HG03378 (cell line): ENCODE data around the gene SMIM10L1.

ENCODE experiments used
- ATAC-seq: cut with Tn5 transposase; IDR thresholded peaks from one replicate; pipeline ENCODE4 v1.9.1; 2021; ENCODE audit warnings: mild to moderate bottlenecking, moderate library complexity; ENCODE audit not compliant: unreplicated experiment

SMIM10L1 gene

DNA sequence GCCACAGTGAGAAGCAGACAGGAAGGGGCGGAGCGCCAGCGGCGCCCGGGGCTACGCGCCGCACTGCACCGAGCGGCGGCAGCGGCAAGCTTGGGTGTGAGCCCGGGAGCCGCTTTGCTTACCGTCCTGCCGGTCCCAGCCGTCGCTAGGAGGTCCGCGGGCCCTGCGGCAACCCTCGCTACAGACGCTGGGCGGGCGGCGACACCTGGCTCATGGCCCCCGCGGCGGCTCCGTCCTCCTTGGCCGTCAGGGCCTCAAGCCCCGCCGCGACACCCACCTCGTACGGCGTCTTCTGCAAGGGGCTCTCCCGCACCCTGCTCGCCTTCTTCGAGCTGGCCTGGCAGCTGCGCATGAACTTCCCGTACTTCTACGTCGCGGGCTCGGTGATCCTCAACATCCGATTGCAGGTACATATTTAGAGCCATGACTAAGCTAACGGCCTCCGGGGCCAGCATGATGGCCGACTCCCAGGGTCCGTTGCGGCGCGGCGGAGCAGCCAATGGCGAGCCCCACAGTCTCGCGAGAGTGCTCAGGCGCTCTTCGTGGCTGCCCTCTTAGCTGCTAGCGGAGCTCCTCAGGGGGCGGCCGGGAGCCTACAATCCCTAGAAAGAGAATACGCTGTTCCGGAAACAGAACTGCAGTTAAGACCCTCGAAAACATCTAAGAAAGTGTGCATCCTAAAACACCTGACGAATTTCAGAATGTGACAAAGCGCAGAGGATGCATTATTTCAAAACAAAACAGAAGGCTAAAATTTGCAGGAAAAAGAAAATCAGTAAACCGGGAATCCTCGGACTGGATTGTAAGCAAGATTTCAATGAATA lies at the start of gene SMIM10L1:
Gene SMIM10L1 (plus strand): TSS at position 50 of the 824 bp plus-strand sequence. CDS start 163 bp downstream, at position 213.
- ATAC-seq, result peak; percentile 90

DNA sequence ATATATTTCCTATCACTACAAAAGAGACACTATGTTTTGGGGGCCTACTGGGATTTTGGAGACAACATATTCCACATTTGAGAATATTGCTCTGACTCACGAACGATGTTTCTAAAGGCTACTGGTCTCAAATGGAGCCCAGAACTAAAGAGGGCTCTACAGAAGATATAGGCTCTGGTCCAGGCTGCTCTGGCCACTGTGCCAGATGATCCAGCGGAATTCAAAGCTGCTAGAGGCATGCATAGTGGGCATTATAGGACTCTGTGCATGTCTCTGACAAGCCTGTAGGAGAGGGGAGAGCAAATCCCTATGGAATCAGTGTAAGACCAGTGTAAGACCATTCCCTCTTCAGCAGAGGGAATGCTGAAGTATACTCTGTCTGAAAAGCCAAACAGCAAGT lies 40.6 kb upstream of the SMIM10L1 start:
- ATAC-seq, result no peak

DNA sequence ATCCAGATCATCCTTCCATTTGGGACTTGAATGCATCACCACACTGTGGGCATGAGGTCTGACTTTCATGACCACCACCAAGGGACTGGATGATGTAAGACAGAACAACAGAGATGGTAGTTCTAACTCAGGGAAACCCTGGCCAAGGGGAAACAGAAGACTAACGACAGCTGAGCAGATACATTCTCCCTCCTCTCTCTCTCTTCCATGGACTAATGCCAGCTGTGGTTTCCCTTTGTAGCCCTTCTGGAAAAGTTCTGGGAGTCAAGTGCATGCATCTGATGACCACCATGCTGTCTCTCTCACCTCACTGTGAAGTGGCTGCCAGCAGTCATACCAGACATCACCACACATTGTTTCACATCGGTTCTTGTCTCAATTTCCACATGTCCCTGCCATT lies 40.0 kb upstream of the SMIM10L1 start:
- ATAC-seq, result no peak

DNA sequence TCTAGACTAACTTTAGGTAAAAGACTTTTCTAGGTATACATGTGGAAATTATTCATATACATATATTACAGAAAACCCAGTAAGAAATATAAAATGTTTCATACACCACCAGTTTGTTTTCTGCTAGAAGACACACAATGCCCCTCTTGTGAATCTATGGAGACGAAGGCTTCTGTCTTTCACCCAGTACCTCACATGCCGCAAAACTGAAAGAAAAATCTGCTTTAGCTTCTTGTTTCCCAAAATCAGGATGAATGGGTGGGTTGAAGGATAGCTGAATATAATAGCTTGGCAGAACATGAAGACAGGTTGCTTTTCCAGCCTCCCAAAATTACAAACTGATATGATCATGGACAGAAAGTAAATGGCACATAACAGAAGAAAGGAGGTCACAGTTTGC lies 37.8 kb upstream of the SMIM10L1 start:
- ATAC-seq, result no peak

DNA sequence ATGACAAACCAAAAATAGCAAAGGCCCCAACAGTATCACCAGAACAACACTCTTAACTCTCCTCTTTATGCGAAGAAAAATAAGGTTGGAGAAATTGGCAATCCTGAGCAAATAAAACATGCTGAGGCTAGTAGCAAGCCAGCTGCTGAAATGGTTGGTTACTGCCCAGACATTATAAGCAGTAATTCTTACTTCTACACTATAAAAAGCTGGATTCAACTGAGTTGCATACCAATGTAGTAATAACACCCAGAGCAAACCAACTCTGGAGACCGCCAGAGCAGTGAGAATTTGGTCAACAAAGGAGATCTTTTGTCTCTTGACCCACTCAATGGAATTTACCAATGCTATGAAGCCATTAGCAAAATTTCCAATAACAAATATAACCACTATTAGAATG lies 37.2 kb upstream of the SMIM10L1 start:
- no peak for ATAC-seq

DNA sequence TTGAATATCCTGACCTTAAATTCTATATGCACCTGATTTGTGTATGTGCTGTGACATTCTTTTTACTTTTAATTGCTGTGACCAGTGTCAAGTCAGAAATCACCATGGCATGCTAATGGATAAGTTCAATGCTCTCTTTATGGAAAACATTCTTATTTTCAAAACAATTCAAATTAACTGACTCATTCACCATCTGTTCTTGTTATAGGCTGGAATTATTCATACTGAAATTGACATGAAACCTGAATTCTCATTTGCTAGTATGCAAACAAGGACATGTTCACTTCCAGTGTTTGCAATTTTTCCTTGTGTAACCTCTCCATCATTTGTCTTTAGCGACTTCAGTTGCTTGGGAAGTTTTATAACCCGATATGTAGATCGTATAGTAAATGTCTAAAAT lies 36.7 kb upstream of the SMIM10L1 start, which contains the start of gene TAS2R30:
Gene TAS2R30 (minus strand): TSS at position 340 of the 400 bp plus-strand sequence. CDS start 400 bp downstream, outside the sequence.
- ATAC-seq, result no peak

DNA sequence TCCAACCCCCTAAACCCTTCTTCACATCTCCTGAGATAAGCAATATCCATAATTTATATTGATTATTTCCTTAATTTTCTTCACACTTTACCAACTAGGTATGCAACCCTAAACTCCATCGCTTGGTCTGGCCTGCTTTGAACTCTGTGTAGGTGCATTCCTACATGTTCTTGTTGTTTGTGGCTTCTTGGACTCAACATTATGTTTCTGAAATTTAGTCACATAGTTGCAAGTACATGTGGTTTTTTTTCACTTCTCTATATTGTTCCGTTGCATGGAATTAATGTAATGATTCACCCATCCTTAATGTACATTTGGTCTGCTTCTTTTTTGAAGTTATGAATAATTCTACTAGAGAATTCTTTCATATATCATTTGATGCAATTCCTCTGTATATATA lies 34.9 kb upstream of the SMIM10L1 start:
- ATAC-seq, result no peak

DNA sequence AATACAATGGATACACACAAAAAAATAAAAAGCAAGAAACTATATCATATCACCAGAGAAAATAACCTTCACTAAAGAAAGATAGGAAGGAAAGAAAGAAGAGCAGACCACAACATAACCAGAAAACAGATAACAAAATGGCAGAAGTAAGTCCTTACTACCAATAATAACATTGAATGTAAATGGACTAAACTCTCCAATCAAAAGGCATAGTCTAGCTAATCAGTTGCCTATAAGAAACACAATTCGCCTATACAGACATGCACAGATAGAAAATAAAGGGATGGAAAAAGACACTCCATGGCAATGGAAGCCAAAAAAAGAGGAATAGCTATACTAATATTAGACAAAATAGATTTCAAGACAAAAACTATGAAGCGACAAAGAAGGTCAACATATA lies 27.6 kb upstream of the SMIM10L1 start:
- no peak for ATAC-seq

DNA sequence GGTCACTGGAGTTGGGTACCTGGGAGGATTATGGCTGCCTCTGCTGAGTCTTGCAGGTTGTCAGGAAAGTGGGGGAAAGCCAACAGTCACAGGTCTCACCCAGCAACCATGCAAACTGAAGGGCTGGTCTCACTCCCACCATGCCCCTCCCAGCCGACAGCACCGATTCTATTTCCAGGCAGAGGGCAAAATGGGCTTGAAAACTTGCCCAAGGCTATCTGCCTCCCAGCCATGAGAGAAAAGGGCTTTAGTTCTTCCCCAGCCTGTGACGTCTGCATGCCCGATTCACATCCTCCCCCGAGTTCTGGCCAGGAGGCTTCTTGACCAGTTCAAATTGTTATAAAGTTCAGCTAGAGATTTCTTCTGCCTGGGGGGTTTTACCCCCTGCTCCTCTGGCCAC lies 26.7 kb upstream of the SMIM10L1 start:
- no peak for ATAC-seq

DNA sequence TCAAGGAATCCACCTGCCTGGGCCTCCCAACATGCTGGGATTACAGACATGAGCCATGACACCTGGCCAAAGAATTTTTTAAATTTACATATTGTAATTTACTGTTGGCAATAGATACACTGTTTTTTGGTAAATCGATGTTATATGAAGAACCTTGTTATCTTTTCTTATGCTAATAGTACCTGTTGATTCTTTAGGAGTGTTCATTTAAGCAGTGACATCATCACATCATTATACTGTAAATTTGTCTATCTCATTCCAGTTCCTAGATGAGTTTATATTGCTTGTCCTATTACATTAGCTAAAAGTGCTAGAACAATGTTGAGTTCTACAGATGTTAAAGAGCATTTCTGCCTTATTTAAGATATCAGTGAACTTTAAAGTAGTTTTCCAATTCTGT lies 23.6 kb upstream of the SMIM10L1 start:
- ATAC-seq, result no peak

DNA sequence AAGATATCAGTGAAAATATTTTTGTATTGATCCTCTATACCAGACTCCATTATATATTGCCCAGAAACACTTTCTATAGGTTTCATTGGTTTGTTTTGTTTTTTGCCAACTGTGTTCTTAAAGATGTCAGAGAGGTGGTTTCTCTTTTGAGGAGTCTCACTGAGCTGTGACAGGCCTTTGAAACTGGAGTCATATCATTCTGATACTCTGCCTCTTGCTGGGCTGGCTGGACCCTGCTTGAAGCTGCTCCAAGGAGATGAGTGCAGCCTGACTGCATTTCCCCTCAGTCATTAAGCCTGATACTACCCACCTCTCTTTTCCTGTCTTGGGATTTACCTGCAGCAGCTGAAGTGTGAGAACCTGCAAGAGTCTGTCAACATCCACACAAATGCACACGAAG lies 20.2 kb upstream of the SMIM10L1 start:
- ATAC-seq, result no peak

DNA sequence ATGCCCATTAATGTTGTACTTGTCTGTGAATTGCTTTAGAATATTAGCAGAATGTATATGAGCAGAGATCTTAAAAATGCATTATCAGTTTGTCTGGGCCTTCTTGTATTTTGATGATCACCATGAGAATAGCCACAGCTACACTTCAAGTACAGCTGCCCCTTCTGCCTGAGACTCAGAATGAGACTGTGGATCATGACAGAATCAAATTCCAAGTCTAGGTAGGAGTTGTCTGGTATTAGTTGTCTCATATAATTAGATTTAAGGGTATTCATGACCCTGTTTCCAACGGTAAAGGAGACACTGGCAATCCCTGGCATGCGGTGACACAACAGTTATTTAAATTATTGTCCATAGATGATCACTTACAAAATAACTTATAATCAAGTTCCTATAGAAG lies 18.3 kb upstream of the SMIM10L1 start:
- no peak for ATAC-seq

DNA sequence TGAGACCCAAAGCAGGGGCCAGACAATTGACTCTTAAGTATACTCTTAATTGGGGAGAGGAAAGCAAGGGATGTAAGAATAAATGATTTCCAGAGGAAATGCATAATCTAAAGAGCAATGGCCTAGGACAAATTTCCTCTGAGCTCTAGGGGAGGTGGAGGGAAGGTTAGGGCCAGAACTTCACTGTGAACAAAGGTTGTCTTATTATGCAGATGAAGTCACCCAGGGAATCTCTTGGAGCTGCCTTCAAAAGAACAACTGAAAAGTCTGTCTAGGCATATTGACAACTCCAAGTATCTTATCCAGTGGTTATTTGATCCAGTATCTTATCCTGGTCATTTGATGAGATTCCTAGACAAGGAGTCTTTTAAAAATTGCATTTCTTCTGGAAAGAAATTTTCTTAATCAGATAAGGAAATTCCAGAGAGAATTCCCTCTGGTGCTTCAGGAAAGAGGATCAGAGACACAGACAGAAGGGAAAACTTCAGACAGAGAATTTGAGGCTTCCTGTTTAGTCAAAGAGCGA lies 16.5 kb upstream of the SMIM10L1 start:
- ATAC-seq, result no peak

DNA sequence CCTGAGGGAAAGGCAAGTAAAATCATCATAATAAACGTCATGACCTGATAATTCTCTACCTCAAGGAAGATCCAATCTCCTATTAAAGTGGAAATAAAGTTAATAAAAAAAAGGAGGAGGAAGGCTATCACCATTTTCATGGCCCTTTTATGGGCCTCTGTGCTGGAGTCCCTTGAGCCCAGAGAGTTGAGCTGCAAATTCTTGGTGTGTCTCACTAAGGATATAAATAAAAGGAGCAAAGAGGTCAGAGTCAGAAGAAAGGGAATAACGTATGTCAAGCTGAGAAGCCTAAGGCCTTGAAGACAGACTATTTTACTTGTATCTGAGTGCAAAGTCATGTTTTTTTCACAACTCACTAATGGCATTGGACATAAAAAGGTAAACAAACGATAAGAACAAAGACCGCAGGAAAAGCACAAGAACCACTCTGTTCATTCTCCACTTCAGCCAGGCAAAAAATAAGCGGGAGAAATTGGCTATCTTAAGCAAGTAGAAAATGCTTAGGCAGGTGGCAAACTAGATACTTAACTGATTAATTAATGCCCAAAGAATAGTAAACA lies 12.0 kb upstream of the SMIM10L1 start:
- ATAC-seq, result no peak

DNA sequence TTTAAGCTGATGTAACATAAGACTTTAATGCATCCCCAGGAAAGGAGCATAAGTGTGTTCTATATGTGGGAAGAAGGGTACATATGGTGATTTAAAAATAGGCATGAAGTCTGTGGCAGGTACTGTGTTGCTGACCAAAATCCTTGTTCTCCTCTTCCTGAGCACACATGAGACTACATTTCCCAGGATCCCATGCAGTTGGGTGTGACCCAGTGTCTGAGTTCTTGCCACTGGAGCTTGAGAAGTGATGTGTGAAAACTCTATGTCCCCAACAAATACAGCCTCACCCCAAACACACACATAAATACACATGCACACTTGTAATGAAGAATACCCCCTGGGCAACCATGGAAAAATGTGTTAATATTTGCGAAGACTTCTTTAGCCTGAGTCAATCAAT lies 8.5 kb upstream of the SMIM10L1 start:
- ATAC-seq, result no peak

DNA sequence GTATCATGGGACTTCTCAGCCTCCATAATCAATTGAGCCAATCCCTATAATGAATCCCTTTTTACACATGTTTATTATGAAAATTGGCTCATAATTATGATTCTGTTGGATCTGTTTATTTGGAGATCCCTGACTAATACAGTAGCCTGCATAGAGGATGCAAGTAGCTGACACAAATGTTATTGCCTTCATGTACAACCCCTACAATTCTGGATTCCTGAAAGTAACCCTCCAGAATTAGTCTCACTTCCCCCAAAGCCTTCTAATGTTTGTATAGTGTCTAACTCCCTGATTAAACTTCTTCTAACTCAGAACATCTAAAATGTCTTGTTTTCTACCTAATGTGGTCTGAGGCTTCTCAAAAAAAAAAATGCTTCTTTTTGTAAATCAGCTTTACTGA lies 6.6 kb upstream of the SMIM10L1 start:
- no peak for ATAC-seq

DNA sequence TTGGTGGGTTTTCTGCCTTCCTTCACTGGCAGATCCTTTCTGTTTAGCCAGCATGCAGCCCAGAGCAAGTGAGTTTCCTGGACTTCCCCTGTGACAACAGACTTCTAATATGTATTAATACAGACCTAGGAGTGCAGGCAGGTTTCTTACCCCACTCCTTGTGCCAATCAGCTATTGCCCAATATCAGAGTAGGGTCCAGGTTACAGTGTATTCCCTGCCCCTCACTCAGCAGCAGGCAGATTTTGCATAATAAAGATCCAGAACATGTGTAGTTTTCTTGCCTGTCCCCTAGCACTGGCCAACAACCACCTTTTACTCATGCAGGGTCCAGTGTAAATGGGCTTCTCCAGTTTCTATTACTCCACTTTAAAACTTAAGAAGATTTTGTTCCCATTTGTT lies 4.7 kb upstream of the SMIM10L1 start:
- no peak for ATAC-seq

DNA sequence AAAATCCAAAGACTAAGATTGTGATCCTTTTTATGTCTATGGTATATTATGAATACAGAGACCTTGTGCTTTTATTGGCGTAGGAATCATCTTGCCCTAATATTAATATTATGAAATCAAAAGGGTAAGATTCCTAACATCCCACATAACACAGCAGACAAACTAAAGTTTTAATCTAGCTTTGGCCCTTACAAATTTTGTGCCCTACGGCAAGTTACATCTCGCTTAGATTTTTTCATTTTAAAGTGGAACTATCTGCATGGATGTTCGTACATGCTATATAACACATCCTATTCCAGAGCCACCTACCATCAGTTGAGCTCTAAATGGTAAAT lies 217 bp upstream of the SMIM10L1 start:
- no peak for ATAC-seq

DNA sequence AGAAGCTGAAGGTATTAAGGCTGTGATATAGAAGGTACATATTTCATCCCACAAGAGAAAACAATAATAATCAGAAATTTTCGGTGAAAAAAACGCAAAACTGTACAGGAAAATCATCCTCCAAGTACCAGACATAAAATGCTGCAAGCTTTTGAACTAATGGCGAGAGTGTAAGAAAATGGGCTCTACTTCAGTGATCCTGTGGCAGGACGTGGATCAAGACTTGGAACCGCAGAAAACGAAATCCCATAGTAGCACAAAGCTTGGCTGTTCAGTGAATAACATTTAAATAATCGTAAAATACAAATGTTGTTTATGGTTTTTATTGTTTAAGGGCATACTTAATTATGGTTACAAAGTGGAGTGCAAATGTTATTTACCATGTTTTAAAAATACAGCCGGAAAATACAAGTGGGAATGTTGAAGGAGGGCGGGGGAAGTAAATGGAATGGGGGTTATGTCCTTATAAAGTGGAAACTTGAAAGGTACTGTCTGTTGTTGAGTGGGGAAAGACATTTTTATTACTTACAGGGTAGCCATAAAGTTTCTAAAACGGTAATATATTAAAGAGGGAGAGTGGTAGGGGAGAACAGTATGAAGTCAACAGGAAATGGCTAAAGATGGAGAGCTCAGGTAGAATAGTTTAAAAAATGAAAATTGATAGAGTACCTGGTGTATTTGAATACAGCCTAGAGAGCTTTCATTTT lies 1.1 kb downstream of the SMIM10L1 start:
- no peak for ATAC-seq

DNA sequence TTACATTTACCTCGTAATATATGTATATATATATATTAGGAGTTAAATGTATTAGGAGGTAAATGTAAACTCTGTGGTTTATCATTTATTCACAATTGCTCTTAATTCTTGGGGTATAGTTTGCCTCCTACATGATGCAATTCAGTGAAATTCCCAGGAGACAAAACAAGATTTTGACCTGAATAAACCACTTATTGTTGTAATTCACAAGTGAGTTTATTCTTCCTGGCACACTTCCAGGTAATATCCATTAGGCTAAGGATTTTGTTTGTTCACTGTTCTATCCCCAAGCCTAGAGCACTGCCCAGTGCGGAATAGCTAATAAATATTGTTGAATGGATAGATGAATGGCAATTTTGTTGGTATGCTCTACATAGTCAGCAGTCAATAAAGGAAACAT lies 3.0 kb downstream of the SMIM10L1 start:
- no peak for ATAC-seq

DNA sequence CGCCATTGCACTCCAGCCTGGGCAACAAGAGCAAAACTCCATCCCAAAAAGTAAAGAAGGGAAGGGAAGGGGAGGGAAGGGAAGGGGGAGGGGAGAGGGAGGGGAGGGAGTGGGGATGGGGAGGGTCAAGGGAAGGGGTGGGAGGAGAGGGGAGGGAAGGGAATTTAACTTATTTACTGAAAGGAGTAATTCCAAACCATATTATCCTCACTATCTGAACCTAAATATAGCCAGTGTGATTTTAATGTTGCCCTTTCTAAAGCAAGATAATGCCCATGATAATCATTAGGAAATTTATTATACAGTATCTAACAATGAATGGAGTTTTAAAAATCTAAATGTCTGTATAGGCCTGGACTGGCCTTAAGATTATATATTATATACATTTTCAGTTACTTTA lies 7.3 kb downstream of the SMIM10L1 start:
- ATAC-seq, result no peak

DNA sequence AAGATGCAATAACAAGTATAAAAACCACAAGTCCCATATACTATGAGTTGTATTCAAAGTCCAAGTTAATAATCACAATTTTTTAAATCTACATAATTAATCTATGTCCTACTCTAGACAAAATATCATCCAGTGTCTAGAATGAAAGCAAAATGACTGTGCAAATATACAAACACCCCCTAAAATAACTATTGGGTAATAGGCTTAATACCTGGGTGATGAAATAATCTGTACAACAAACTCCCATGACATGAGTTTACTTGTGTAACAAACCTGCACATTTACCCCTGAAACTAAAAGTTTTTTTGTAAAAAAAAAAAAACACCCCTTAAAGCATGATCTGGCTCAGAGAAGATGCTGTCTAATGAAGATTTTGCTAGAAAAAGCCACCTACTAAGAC lies 11.5 kb downstream of the SMIM10L1 start:
- no peak for ATAC-seq
